Motor neuron (in vitro differentiated cells): Measurements from ENCODE around the gene AKT1S1. TPM values are rescaled to one million over a fixed set of nuclear protein-coding genes. Genes with fewer than 3 reads are reported as not detected.

Source experiments
- ATAC-seq, 8 experiments: fragments of 200-7000 bp; cut with Tn5 transposase; replicated peaks in 6 of 8; 2 replicates each; pipeline ENCODE4 v1.8.0; 2021; ENCODE audit warnings: mild to moderate bottlenecking in 8 of 8, moderate library complexity in 8 of 8
- H3K27ac ChIP-seq, 2 donors: fragments of 250-450 bp; sonication (Bioruptor Pico); 2 replicates each; pipeline ENCODE4 v1.9.0; 2021; ENCODE audit warnings: antibody characterized with exemption in 2 of 2, mild to moderate bottlenecking in 2 of 2, moderate library complexity in 1 of 2
- H3K4me1 ChIP-seq, 2 donors: fragments of 250-450 bp; sonication (Bioruptor Pico); replicated peaks in 1 of 2; 2 replicates each; pipeline ENCODE4 v1.6.1; 2021; ENCODE audit warnings: antibody characterized with exemption in 2 of 2, mild to moderate bottlenecking in 2 of 2, moderate library complexity in 1 of 2
- H3K4me3 ChIP-seq, 5 donors: fragments of 250-450 bp; sonication (Bioruptor Pico); 2 replicates each; pipeline ENCODE4 v1.9.0; 2021; ENCODE audit warnings: antibody characterized with exemption in 5 of 5, mild to moderate bottlenecking in 5 of 5, moderate library complexity in 4 of 5
- WGBS, 10 experiments: fragments of 450-650 bp; shearing (Covaris generic); methylation state at CpG; one replicate each; pipeline ENCODE4 v1.0.0; 2022; 5-methylcytosine and 5-hydroxymethylcytosine counted together
- in situ Hi-C, 9 experiments: fragments of 400-800 bp; cut with MboI; loops; one replicate each; pipeline ENCODE4 v1.15.0; 2021; ENCODE audit warnings: low sequenced_read_pairs in 9 of 9, low pct_unique_long_range_greater_than_20kb in 2 of 9; ENCODE audit not compliant: unreplicated experiment in 9 of 9
- total RNA-seq, 8 experiments: library from RNA; unstranded; fragments of 300-600 nt; gene quantifications; 2 replicates each; pipeline versions ENCODE4 v1.2.3 to v1.2.4, GENCODE V29; 2022

AKT1S1 gene
- total RNA-seq, 8 experiments from 2014 or later: 8.2 to 59.3 (median 18.3) TPM

DNA sequence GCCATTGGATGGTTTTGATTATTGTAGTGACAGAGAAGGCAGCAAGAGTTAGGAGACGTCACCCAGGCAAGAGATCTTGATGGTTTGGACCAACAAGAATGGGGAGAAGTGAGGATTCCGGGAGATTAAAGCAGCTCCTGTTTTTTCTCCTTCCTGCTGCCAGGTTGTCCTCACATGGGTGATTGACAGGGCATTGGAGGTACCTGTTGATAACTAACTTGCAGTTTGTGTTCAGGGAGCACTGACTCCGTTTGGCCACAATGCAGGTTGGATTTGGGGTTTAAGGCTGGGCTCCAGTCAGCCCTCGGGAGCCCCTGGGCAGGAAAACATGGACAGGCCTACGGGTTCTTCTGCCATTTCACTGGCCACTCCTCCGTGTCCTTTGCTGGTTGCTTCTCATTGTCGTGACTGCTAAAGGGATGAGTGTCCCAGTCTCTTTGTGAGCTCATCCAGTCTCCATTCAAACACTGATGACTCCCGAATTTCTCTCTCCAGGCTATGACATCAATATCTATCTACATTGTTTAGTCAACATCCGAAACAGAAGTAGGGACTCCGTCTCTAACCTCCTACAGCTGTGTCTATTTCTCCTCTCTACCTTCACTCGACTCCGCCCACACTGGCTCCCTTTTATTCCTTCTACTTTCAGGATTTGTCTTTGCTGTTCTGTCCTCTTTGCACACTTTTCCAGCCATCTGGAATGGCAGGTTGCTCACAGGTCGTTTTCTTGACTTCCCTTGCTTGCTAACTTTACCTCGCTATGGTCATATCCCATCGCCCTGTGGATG lies 27.5 kb downstream of the AKT1S1 start:
- H3K4me3 ChIP-seq: peak overlapping the region in 4 of 5 donors; percentile 87 to 99 (median 96)
- peaks cover 16 to 20% of the 10 kb centered on the region in 2 donors for H3K4me1 ChIP-seq
- ATAC-seq: no peak
- 0 to 91% (median 75%) methylated on average over 1 to 11 of the region's 15 CpGs for WGBS, 10 experiments
- peak overlapping the region; percentile 14 to 99 for H3K27ac ChIP-seq
- in situ Hi-C loops: no loop called here

DNA sequence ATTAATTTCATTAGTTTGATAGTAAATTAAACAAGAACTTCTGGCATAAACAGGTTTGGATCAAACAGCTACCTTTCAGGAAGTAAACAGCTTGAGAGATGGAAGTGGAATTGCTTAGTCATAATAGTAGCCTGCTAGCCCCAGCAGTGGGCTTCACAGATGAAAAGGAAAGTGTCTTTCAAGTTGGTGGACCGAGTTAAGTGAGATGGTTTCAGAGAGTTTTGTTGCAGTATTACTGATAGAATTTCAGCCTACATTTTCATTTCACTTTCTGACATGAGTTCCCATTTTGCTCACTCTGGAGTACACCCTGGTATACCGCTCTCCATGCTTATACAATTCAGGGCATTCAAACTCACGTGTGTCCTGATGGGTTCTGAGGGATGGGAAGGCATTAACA lies 28.2 kb downstream of the AKT1S1 start:
- WGBS, 10 experiments: 84 to 100% (median 96%) methylated on average over 1 to 3 of the region's 3 CpGs; no CpG with 5 or more reads in 2 of the 10 experiments
- in situ Hi-C loops: no loop called here
- Histone ChIP-seq H3K4me1 (peaks cover 16 to 20% of the 10 kb centered on the region in 2 donors), H3K27ac (no peak overlapping the region), H3K4me3 (no peak overlapping the region)
- no peak for ATAC-seq

DNA sequence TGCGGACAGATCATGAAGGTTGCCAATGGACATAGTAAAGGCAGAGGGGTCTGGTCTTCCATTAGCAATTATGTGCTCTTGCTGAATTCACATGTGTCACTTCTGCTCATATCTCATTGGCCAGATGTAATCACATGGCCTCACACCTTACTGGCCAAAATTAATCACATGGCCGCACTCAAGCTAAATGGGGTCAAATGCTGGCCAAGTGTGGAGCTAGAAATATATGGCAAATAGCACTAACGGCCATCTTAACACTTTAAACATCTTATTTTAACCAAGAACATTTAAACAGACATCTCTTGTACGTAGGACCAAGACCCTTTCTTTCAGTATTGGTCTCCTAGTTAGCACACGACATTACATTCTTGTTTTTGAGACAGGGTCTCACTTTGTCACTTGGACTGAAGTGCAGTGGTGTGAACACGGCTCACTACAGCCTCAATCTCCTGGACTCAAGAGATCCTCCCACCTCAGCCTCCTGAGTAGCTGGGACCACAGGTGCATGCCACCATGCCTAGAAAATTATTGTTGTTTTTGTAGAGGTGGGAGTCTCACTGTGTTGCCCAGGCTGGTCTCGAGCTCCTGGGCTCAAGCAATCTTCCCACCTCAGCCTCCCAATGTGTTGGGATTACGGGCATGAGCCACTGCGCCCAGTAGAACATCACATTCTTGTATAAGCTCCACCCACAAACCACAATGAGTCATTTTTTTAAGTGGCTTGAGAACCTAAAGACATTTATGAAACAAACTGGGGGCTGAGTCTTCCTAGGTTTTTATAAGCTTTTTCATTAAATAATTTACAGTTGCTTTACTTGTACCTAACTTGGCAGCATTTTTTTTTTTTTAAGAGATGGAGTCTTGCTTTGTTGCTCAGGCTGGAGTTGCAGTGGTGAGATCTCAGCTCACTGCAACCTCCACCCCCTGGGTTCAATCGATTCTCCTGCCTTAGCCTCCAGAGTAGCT lies 29.1 kb downstream of the AKT1S1 start:
- 73 to 100% (median 88%) methylated on average over 1 to 8 of the region's 10 CpGs; no CpG with 5 or more reads in 1 of the 10 experiments for WGBS, 10 experiments
- no peak for ATAC-seq
- Histone ChIP-seq H3K4me1 (peaks cover 8 to 14% of the 10 kb centered on the region in 2 donors), H3K4me3 (no peak overlapping the region), H3K27ac (no peak overlapping the region)
- in situ Hi-C loops: no loop called here

DNA sequence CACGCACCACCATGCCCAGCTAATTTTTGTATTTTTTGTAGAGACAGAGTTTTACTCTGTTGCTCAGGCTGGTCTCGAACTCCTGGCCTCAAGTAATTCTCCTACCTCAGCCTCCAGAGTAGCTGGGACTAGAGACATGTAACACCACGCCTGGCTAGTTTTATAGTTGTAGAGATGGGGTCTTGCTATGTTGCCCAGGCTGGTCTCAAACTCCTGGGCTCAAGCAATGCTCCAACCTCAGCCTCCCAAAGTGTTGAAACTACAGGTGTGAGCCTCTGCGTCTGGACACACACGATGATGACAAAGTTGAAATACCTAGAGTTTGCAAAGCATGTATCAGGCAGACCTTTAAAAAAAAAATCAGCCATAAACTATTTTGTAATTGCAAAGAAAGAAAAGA lies 30.7 kb downstream of the AKT1S1 start:
- no peak for ATAC-seq
- 50 to 80% (median 67%) methylated on average over 1 to 4 of the region's 5 CpGs; no CpG with 5 or more reads in 2 of the 10 experiments for WGBS, 10 experiments
- Histone ChIP-seq H3K4me3 (no peak overlapping the region), H3K27ac (no peak overlapping the region), H3K4me1 (peaks cover 0 to 5% of the 10 kb centered on the region in 2 donors)
- in situ Hi-C loops: no loop called here

DNA sequence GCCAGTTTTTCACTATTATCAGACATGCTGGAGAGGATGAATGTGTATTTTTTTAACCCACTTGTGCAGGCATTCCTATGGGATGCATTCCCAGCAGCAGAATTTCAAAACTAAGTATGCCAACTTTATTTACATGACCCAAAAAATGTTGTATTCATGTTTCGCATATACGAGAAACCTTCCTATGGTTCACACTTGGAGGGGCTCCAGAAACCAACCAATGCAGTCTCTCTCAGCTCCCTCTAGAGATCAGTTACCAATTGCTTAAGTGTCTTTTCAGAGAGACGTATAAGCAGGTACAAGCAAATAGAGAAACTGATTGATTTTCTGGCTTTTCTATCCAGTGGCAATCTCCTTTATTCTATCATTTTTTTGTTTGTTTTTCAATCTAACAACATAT lies 31.7 kb downstream of the AKT1S1 start:
- 0 to 100% (median 81%) methylated on average over 1 to 3 of the region's 3 CpGs; no CpG with 5 or more reads in 1 of the 10 experiments for WGBS, 10 experiments
- Histone ChIP-seq H3K4me3 (no peak overlapping the region), H3K27ac (no peak overlapping the region), H3K4me1 (peaks cover 0 to 5% of the 10 kb centered on the region in 2 donors)
- in situ Hi-C loops: no loop called here
- peak in 1 of 8 experiments; percentile 72 for ATAC-seq

DNA sequence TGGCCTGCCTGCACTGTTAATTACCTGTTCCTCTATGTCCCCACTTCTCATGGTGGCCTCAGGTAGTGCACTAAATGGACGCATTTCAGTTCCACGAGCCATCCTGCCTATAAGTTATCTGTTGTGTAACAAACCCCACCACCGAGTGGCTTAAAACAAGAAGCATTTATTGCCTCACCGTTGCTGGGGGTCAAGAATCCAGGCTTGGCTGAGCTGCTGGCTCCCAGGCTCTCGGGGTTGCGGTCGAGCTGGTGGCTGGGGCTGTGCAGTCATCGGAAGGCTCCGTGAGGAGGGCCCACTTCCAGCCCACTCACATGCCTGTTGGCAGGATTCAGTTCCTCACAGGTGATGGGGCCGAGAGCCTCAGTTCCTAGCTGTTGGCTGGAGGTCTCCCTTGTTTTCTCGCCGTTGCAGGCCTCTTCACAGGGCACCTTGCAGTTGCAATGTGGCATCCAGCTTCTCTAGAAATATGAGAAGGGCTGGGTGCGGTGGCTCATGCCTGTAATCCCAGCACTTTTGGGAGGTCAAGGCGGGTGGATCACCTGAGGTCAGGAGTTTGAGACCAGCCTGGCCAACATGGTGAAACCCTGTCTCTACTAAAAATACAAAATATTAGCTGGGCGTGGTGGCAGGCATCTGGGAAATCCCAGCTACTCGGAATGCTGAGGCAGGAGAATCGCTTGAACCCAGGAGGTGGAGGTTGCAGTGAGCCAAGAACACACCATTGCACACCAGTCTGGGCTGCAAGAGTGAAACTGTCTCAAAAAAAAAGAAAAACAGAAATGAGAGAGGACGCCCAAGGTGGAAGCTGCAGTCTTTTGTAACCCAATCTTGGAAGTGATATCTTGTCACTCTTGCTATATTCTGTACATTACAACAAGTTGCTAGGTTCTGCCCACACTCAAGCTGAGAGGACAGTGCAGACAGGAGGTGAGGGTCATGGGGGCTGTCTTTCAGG lies 32.7 kb downstream of the AKT1S1 start:
- Histone ChIP-seq H3K4me1 (no peaks in the 10 kb centered on the region), H3K27ac (no peak overlapping the region), H3K4me3 (no peak overlapping the region)
- in situ Hi-C loops: no loop called here
- no peak for ATAC-seq
- 81 to 97% (median 85%) methylated on average over 1 to 6 of the region's 18 CpGs; no CpG with 5 or more reads in 4 of the 10 experiments for WGBS, 10 experiments

DNA sequence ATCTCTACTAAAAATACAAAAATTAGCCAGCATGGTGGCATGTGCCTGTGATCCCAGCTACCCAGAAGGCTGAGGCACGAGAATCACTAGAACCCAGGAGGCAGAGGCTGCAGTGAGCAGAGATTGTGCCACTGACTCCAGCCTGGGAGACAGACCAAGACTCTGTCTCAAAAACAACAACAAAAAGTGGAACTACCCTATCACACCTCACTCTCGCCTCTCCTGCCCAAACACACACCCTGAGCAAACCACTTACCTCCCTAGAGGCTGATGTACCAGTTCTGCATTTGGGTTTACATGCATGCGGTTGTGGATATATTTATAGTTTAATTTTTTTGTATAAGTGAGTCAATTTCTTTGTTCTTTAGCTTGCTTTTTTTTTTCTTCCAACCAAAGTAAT lies 33.9 kb downstream of the AKT1S1 start:
- Histone ChIP-seq H3K27ac (no peak overlapping the region), H3K4me3 (no peak overlapping the region), H3K4me1 (no peaks in the 10 kb centered on the region)
- no peak for ATAC-seq
- WGBS, 10 experiments: 71 to 100% (median 94%) methylated on average over 1 to 3 of the region's 3 CpGs; no CpG with 5 or more reads in 1 of the 10 experiments
- in situ Hi-C loops: no loop called here

DNA sequence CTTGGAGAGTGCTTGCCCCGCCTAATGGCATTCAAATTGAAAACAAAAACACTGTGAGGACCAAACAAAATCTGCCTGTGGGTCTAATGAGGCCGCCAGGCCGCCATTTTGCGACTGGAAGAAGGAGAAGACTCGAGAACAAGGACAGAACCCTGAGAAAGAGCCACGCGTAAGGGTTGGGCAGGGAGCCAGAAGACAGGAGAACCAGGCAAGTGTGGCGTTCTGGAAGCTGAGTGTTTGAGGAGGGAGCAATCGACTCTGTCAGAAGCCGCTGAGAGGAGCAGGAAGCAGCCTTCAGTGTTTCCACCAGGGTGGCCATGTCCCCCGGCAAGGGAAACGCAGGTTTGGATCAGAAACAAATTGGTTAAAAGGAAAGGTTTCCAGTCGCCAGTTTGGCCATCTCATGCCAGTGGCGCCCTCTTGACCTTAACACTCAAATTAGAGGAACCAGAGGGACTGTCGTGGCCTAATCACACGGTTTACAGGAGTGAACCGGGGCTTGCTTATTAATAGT lies 36.4 kb downstream of the AKT1S1 start:
- in situ Hi-C loops: no loop called here
- no peaks in the 10 kb centered on the region for H3K4me1 ChIP-seq
- WGBS, 10 experiments: 73 to 100% (median 92%) methylated on average over 2 to 12 of the region's 17 CpGs; no CpG with 5 or more reads in 1 of the 10 experiments
- H3K4me3 ChIP-seq: no peak overlapping the region
- H3K27ac ChIP-seq: no peak overlapping the region
- ATAC-seq: no peak

DNA sequence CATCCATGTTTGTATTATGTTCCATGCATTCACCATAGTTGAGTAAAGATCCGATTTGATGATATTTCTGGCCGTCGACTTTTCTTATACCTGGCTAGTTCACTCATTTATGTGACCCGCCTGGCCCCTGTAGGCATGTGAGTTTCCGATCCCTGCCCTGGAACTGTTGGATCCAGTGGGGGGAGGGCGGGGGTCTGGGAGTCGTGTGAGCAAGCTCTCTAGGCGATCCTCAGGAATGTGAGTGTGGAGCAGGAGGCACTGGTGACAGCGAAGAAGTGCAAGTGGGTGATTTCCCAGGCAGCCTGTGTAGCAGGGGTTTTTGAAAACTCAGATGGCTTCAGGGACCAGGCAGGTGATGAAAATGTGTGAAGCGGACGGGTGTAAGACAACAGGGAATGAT lies 36.8 kb downstream of the AKT1S1 start:
- WGBS, 10 experiments: 80 to 100% (median 90%) methylated on average over 1 to 10 of the region's 11 CpGs; no CpG with 5 or more reads in 2 of the 10 experiments
- in situ Hi-C loops: no loop called here
- H3K27ac ChIP-seq: no peak overlapping the region
- H3K4me3 ChIP-seq: no peak overlapping the region
- H3K4me1 ChIP-seq: no peaks in the 10 kb centered on the region
- peak in 1 of 8 experiments; percentile 18 for ATAC-seq

DNA sequence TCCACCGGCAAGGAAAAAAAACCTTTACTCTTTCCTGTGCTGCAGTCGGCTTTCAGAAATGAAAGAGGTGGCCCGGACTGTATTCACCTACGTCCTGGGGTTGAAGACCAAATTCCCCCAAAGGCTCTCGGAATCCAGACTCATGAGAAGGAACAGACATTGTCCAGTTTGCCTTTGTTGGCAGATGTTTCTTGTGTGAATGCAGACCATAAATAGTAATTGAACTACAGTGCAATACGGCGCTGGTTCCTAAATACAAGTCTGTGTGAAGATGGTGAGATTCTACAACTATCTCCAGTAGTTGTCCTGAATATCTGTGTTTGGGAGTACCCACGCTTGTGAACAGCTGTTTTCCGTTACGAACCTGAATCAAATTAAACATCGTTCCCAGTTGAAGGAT lies 37.4 kb downstream of the AKT1S1 start:
- Histone ChIP-seq H3K4me1 (no peaks in the 10 kb centered on the region), H3K4me3 (no peak overlapping the region), H3K27ac (no peak overlapping the region)
- no peak for ATAC-seq
- WGBS, 10 experiments: 65 to 98% (median 91%) methylated on average over 2 to 10 of the region's 11 CpGs; no CpG with 5 or more reads in 1 of the 10 experiments
- in situ Hi-C loops: no loop called here

DNA sequence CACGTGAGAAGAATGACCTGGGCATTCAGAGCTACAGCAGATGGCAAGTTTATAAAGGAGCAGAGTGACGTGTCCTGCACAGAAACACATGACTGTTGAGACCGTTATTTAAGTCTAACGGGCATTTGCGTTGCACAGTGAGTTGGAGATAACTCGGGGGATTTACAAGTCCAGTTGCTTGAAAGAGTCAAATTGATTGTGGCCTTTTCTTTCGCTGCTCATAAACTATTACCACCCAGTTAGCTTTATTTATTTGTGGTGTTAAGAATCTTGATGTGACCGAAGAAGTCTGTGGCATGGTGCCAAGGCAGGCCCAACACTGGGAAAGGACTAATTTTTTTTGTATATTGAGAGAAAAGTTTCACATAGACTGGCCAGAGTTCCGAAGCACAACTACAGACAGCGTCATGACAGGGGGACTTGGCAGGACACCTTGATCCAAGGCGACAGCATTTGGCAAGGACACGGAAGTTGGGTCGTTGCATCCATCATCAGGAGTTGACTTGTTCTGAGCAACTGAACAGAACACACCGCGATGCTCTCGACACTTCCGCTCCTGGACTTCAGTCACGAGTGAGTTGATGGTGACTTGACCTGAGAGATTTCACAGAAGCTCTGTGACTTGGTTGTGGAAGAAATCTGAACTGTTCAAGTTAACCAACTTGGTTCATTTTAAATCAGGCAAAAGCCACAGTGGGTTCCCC lies 38.1 kb downstream of the AKT1S1 start:
- Histone ChIP-seq H3K4me1 (no peaks in the 10 kb centered on the region), H3K27ac (no peak overlapping the region), H3K4me3 (no peak overlapping the region)
- ATAC-seq: no peak
- in situ Hi-C loops: no loop called here
- WGBS, 10 experiments: 83 to 99% (median 95%) methylated on average over 1 to 18 of the region's 18 CpGs; no CpG with 5 or more reads in 1 of the 10 experiments
